ENCODE measurements around the gene CYTH1.
"Not testable (repeated sequence)": the region's sequence is repeated elsewhere in the genome, so short reads cannot be mapped to it uniquely, and the experiment has no call there.

The CYTH1 gene

DNA sequence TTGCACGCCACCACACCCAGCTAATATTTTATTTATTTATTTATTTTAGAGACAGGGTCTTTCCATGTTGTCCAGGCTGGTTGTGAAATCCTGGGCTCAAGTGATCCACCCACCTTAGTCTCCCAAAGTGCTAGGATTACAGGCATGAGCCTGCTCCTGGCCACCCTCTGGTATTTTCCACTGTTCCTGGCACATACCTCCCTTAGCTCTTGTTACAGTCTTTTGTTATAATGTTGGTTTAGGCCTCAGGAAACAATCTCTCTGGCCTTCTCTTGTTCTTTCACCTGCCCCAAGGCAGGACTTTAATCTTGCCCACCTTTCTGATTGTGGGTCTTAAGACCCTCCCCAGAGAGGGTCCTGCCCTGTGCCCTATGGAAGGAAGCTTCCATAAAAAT lies 3.6 kb upstream of the CYTH1 start:
- DNase-seq: no peak

DNA sequence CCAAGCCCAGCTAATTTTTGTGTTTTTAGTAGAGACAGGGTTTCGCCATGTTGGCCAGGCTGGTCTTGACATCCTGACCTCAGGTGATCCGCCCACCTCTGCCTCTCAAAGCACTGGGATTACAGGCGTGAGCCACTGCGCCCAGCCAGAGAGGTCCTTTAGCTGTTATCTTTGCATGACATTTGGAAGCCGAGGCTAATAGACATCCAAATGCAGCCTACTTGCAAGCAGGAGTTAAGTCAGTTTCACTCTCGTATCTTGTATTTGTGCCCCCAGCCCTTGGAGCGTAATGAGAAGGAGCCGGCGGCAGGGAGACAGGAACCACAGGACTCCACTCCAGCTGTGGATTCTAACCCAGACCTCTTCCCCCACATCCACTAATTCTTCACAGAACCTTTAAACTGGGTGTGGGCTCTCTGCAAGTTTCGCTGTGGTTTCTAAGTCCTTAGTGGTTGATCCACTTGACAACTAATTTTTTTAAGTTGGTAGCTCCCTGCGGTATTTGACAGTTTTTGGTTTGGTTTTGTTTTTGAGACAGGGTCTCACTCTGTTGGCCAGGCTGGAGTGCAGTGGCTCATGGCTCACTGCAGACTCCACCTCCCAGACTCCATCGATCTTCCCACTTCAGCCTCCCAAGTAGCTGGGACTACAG lies 3.1 kb upstream of the CYTH1 start:
- no peak for DNase-seq

GRCh38 chr17:78784352-78784751 lies 2.3 kb upstream of the CYTH1 start:
- DNase-seq: no peak

GRCh38 chr17:78783711-78784324 lies 1.7 kb upstream of the CYTH1 start:
- DNase-seq: no peak

GRCh38 chr17:78781104-78781892 lies 775 bp downstream of the CYTH1 start:
- no peak for DNase-seq

GRCh38 chr17:78780335-78780734 lies 1.7 kb downstream of the CYTH1 start:
- DNase-seq: no peak

GRCh38 chr17:78779850-78780249 lies 2.2 kb downstream of the CYTH1 start:
- DNase-seq: no peak

GRCh38 chr17:78779286-78779651 lies 2.8 kb downstream of the CYTH1 start:
- not testable (repeated sequence) for DNase-seq

DNA sequence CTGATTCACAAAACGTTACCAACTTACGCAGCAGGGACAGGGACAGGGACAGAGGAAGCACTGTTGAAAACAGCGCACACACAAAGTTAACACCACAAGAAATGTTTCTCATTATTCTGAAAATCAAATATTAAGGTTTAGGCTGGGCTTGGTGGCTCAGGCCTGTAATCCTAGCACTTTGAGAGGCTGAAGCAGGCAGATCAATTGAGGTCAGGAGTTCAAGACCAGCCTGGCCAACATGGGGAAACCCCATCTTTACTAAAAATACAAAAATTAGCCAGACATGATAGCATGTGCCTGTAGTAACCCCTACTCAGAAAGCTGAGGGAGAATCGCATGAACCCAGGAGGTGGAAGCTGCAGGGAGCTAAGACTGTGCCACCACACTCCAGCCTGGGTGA lies 4.2 kb downstream of the CYTH1 start:
- no peak for DNase-seq

DNA sequence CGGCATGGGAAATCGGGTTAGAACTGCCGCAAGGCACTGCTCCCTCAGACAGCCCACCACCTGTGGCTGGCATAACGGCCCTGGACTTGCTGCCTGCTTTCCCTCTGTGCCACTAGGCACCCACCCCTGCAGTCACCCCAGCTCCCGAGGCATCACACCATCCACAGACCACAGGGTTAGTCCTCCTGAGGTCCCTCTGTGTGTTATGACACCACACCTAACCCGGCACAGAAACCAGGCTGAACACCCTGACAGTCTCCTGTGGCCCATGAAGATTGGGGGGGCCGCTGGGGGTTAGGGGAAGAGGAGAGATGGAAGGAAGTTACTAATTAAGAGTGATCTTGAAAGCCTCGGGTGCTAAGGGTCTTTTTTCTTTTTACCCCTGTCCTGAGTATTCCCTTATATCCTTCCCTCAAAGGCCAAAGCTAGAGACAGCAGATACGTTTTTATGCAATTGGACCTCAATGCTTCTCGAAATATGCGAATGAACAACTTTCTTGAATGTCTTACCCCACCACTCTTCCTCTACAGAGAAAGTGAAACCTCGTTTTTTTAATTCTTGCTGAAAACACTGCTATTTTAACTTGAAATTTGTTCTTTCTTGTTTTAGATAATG lies 7.0 kb downstream of the CYTH1 start:
- no peak for DNase-seq

- no peak for DNase-seq
Observed at GRCh38 chr17:78774453-78774852, 7.6 kb downstream of the CYTH1 start.

DNA sequence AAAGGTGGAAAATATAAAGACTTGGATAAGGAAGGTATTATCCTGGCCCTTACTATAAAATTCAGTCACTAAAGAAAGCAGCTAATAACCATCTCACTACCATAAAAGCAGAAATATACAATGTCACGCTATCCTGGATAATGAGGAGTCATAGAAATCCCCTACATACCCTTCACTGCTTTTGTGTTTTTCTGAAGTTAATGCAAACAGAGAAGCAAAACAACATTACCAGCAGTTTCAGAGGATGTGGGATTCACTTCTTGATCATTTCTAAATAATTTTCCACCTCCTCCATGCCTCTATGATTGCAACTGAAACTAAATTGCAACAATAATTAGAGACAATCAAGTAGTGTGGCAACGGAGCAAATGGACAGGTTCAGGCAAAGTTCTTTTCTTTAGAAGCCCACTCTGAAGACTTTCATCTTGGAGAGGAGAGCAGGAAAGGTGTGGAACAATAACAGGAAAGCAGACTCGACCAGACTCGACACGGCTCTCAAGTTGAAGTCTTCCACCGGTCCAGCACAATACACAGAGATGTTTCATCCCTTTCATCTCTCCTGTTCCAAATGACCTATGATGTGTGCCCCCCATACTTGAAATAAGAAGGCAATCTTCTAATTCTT lies 10.2 kb downstream of the CYTH1 start:
- DNase-seq: no peak

- no peak for DNase-seq
Observed at GRCh38 chr17:78769196-78769773, 12.8 kb downstream of the CYTH1 start.

GRCh38 chr17:78767806-78768205 lies 14.3 kb downstream of the CYTH1 start:
- no peak for DNase-seq

GRCh38 chr17:78766743-78767294 lies 15.3 kb downstream of the CYTH1 start:
- no peak for DNase-seq

GRCh38 chr17:78766225-78766624 lies 15.8 kb downstream of the CYTH1 start:
- no peak for DNase-seq

DNA sequence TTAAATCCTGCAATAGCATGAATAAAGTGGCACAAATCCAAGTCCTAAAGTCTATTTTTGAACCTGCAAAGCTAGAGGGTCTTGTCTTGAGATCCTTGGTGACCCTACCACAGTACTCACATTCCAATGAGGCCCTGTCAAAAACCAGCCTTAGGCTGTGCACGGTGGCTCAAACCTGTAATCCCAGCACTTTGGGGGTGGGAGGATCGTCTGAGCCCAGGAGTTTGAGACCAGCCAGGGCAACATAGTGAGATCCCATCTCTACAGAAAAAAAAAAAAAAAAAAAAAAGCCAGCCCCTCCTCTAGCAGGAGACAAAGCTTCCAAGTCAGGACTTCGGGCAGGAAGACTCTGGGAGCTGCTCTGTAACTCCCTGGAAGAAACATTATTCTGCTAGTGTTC lies 16.3 kb downstream of the CYTH1 start:
- no peak for DNase-seq

GRCh38 chr17:78764871-78765270 lies 17.2 kb downstream of the CYTH1 start:
- no peak for DNase-seq

GRCh38 chr17:78763561-78763960 lies 18.5 kb downstream of the CYTH1 start:
- DNase-seq: no peak

DNA sequence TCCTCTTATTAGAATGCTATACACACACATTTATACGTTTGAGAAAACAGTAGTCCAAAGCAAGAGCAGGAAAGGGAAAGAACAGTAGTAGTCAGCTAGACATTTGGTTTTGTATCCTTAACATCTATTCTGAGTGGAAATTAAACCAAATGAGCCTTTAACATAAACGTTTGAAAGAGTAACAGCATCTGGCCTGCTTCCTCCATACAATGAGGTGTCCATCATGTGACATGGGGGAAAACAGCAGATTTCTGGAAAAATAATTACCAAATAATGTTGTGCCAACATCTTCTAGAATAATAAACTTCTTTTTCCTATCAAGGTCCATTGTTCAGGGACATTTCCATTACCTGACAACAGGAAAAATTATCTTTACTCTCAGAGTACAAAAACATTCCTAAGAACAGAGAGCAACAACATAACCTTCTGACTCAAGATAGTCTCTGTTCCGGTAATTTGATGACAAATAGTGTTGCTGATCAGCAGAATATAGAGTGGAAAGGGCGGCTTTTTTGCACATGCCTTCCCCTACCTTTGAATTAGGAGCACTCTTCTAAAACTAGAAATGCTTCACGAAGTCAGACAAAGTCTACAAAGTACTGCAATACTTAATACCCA lies 20.2 kb downstream of the CYTH1 start:
- DNase-seq: no peak

GRCh38 chr17:78759969-78760352 lies 22.1 kb downstream of the CYTH1 start:
- no peak for DNase-seq
